Measurements from ENCODE around the gene COX11.

- TF ChIP-seq USF2 (CRISPR knock-in tag; IDR thresholded peaks at IDR 0.05) (no peak), E2F5 (CRISPR knock-in tag; IDR thresholded peaks at IDR 0.05) (no peak), CTCF (IDR thresholded peaks at IDR 0.05) (no peak), NFYB (CRISPR knock-in tag; conservative IDR thresholded peaks at IDR 0.05; ENCODE audit: low read depth) (no peak), AFF4 (CRISPR knock-in tag; IDR thresholded peaks at IDR 0.05; ENCODE audit: borderline replicate concordance) (no peak), ATF3 (CRISPR knock-in tag; conservative IDR thresholded peaks at IDR 0.05) (no peak), SMAD4 (CRISPR knock-in tag; IDR thresholded peaks at IDR 0.05) (no peak), KAT7 (CRISPR knock-in tag; IDR thresholded peaks at IDR 0.05; ENCODE audit: borderline replicate concordance) (no peak), ESRRA (CRISPR knock-in tag; IDR thresholded peaks at IDR 0.05; ENCODE audit: borderline replicate concordance) (no peak)
Measured at GRCh38 chr17:54985476-54985875, 17.0 kb upstream of the COX11 start.
